A549 (cell line): ENCODE data around the gene NTRK3.

Experiments
- BCL3 ChIP-seq: fragments of >200 bp; sonication (Bioruptor Twin); formaldehyde crosslinking; IDR thresholded peaks from 3 replicates; pipeline ENCODE4 v1.6.1; 2016
- CTCF ChIP-seq: fragments of >200 bp; sonication (Bioruptor Twin); formaldehyde crosslinking; IDR thresholded peaks from 3 replicates; pipeline ENCODE4 v1.5.1; 2016
- MAX ChIP-seq: IDR thresholded peaks from 2 replicates; pipeline ENCODE4 v1.6.1; 2012
- POLR2A ChIP-seq: IDR thresholded peaks from 2 replicates; pipeline ENCODE4 v1.6.1; 2012; ENCODE audit warnings: mild to moderate bottlenecking, low read length
- RAD21 ChIP-seq, 2 experiments: fragments of >200 bp in 1 of 2; sonication (Bioruptor Twin) in 1 of 2; formaldehyde crosslinking in 1 of 2; IDR thresholded peaks in 1 of 2; conservative IDR thresholded peaks in 1 of 2; 2 replicates in 1 of 2; 3 replicates in 1 of 2; pipeline ENCODE4 v1.6.1; 2012 to 2018; ENCODE audit warnings: inconsistent platforms in 1 of 2
- RNF2 ChIP-seq: fragments of 200-600 bp; sonication (generic); IDR thresholded peaks from 2 replicates; pipeline ENCODE4 v1.6.1; 2016; ENCODE audit warnings: low read depth, mild to moderate bottlenecking, antibody characterized with exemption, moderate library complexity, borderline replicate concordance
- TF ChIP-seq, protein P1 (sequence below): fragments of 200-600 bp; sonication (generic); IDR thresholded peaks from 2 replicates; pipeline ENCODE4 v1.6.1; 2016; ENCODE audit warnings: antibody characterized with exemption, mild to moderate bottlenecking, moderate library complexity

DNA sequence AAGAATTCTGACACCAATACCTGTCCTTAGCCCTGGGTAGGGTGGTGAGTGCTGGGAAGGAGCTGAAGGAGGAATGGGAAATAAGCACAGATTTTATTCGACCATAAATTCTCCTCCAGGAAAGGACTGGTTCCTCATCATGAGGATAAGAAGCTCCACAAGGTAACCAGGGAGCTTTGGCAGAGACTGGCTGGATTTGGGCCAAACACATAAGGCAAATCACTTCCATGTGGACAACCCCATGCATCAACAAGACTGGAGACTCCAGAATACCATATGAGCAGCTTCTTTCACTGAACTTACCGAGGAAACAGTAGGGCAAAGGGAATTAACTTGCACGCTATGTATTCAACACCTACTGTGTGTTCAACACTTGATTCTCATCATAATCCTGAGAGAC, 312.5 kb downstream of the NTRK3 start:
- no peak for TF ChIP-seq CTCF
- no peak for TF ChIP-seq MAX
- no peak for TF ChIP-seq RNF2
- TF ChIP-seq, protein P1, sequence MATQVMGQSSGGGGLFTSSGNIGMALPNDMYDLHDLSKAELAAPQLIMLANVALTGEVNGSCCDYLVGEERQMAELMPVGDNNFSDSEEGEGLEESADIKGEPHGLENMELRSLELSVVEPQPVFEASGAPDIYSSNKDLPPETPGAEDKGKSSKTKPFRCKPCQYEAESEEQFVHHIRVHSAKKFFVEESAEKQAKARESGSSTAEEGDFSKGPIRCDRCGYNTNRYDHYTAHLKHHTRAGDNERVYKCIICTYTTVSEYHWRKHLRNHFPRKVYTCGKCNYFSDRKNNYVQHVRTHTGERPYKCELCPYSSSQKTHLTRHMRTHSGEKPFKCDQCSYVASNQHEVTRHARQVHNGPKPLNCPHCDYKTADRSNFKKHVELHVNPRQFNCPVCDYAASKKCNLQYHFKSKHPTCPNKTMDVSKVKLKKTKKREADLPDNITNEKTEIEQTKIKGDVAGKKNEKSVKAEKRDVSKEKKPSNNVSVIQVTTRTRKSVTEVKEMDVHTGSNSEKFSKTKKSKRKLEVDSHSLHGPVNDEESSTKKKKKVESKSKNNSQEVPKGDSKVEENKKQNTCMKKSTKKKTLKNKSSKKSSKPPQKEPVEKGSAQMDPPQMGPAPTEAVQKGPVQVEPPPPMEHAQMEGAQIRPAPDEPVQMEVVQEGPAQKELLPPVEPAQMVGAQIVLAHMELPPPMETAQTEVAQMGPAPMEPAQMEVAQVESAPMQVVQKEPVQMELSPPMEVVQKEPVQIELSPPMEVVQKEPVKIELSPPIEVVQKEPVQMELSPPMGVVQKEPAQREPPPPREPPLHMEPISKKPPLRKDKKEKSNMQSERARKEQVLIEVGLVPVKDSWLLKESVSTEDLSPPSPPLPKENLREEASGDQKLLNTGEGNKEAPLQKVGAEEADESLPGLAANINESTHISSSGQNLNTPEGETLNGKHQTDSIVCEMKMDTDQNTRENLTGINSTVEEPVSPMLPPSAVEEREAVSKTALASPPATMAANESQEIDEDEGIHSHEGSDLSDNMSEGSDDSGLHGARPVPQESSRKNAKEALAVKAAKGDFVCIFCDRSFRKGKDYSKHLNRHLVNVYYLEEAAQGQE: no peak
- TF ChIP-seq POLR2A: no peak
- no peak for TF ChIP-seq BCL3
- TF ChIP-seq RAD21 (conservative IDR thresholded peaks at IDR 0.05 in 1 of 2, IDR thresholded peaks at IDR 0.05 in 1 of 2): no peak
